ENCODE results near the gene IL1R2.
"Not testable (repeated sequence)": the region's sequence is repeated elsewhere in the genome, so short reads cannot be mapped to it uniquely, and the experiment has no call there.

The IL1R2 gene

DNA sequence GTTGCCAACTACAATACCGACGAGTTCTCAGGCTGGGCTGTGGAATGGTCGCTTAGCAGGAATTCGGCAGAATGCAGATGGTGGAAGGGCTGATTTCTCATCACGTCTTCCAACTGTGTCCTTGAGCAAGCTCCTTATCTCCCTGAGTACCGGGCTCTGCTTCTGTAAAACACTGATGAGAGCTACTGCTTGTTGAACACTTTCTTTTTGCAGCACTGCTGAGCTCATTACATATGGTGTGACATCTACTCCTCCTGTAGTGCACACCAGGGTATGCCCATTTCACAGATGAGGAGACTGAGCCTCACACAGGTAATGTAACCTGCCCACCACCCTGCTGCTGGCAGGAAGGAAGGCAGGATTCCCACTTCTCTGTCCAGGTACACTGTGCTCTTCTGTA is 8.3 kb downstream of the IL1R2 start:
- DNase-seq (ENCODE audit: low read depth): no peak

DNA sequence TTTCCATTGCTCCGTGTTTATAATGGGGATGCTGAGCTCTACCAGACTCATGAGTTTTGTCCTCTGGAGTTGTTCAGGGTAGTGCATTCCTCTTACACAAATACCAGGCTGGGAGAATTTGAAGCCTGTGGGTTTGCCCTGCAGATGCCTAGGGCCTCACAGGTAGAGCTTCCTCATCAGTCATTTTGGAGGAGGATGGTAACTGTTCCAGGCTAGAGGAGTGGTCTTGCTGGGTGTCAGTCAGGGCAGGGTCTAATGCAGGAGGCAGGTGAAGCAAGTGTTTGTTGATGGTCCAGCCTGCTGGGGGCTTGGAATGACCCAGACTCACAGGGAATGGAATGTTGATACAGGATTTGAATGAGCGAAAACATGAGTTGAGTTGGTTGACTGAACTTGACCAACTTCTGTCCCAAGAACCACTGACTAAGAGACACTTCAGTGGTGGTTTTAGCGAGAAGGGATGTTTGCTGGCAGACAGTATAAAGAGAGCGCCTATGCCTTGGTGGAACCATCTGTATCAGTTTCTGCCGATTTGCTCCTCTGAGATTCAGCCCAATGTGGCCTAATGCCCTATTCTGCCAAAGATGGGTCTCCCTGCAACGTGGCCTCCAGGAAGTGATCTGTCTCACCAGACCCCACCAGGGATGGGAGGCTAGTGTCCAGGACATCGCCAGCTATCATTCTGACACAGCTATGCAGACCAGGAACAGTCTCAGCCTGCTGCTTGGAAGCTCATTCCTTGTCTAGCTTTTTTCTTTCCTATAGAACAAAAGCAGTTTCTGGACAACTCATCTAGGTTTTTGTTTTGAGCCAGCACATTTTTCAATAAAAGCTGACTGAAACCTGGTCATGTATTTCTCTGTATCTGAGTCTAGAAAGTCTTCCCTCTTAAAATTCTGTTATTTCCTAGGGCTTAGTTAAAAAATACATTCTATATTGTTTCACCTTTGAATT is 9.3 kb downstream of the IL1R2 start:
- DNase-seq (ENCODE audit: low read depth): no peak

DNA sequence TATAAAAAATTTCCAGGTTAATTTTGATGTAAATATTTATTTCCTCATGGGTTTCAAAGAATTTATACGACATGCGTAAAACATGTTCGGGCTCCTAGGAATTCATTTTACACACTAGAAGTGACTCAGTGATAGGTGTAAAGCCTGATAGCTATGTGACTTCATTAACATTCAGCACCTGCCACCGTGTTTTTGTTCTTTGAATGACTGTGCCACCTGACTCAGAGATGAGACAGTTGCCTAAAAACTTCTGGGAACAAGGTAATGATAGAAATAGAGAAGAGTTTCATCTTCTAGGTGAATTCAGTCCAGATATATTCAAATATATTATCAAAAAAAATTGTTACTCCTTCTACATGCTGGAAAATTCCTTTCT is 10.0 kb downstream of the IL1R2 start:
- no peak for DNase-seq (ENCODE audit: low read depth)

GRCh38 chr2:102002228-102002627 is 10.5 kb downstream of the IL1R2 start:
- no peak for DNase-seq (ENCODE audit: low read depth)

GRCh38 chr2:102002909-102003308 is 11.1 kb downstream of the IL1R2 start:
- DNase-seq (ENCODE audit: low read depth): not testable (repeated sequence)

DNA sequence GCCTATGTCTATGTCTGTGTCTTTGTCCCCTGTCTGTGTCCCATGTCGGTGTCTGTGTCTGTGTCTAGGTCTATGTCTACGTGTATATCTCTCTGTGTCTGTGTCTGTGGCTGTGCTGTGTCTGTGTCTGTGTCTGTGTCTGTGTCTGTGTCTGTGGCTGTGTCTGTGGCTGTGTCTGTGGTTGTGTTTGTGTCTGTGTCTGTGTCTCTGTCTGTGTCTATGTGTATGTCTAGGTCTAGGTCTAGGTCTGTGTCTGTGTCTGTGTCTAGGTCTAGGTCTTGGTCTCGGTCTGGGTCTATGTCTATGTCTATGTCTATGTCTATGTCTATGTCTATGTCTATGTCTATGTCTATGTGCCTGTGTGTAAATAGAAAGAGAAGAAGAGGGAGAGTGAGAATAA is 11.9 kb downstream of the IL1R2 start:
- no peak for DNase-seq (ENCODE audit: low read depth)

DNA sequence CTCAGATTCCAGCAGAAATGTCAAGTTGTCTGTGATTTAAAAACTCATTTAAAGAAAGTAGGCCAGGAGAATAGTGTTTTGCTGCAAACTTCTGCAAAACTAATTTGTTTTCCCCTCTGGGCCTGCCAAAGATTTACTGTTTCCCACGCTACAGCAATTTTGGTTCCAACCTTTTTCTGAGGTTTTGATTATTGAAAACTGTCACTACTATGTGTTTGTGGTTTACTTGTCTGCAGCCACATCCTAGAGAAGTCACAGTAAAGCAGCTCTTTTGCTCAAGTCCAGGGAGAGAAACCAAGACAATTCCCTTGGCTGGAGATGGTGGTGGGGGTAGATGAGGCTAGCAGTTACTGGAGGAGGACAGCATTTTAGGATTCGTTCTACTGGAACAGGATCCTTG is 12.8 kb downstream of the IL1R2 start:
- no peak for DNase-seq (ENCODE audit: low read depth)

DNA sequence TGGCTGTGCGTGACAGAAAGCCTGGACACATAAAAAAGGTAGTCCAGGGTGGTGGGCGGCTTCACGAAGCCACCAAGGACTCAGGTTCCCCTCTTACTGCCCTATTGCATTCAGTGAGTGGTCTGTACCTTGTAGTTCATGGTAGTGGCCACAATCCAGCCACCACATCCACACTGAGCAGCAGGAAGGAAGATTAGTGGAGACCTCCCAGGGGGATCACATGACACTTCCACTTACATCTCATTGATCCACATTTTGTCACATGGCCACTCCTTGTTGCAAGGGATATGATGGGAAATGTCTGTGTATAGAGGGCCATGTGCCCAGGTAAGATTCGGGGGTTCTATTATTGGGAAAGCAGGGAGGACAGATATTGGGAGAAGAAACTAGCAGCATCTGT is 13.7 kb downstream of the IL1R2 start:
- DNase-seq (ENCODE audit: low read depth): no peak

DNA sequence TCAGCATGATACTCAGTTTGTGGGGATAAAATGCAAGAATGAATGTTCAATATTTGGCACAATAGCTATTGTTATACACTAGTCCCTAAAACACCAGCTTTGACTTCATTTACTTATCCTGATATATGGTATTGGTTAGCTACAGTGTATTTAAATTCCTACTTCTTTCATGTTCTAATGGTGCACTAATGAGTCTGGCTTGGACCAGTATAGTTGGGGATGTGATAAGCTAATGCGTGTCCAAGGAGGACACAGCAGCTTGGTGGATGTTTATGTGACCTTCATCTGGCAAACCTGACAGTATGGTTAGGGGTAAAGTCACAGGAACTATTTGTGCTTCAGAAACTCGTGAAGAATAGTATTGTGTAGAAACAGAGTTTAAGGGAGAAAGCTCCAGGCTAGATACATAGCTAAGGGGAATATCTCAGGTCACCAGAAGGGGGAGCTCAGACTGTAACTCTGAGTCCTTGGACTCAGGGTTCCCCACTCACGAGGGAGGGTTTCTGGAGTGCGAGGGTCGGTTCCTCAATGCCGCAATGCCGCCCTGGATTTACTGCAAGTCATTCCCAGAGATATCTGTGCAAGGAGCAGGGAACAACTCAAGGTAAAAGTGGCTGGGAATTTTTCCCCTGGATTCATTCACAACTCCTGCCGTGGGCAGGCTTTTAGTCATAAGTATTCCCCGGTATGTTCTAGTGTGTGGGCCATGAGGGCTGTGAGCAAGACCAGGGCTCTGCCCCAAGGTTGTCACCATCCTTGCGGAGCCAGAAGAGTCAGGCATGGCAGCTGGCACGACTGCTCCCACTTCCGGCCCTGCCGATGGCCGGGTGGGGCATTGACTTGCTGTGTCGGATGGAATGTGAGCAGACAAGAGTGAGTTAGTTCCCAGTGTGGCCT is 14.5 kb downstream of the IL1R2 start:
- no peak for DNase-seq (ENCODE audit: low read depth)

GRCh38 chr2:102006886-102007278 is 15.1 kb downstream of the IL1R2 start:
- DNase-seq (ENCODE audit: low read depth): no peak

GRCh38 chr2:102008490-102008889 is 16.7 kb downstream of the IL1R2 start:
- DNase-seq (ENCODE audit: low read depth): no peak

- DNase-seq (ENCODE audit: low read depth): no peak
Measured at GRCh38 chr2:102009557-102009956, 17.8 kb downstream of the IL1R2 start.

- DNase-seq (ENCODE audit: low read depth): no peak
Measured at GRCh38 chr2:102010902-102011301, 19.1 kb downstream of the IL1R2 start.

DNA sequence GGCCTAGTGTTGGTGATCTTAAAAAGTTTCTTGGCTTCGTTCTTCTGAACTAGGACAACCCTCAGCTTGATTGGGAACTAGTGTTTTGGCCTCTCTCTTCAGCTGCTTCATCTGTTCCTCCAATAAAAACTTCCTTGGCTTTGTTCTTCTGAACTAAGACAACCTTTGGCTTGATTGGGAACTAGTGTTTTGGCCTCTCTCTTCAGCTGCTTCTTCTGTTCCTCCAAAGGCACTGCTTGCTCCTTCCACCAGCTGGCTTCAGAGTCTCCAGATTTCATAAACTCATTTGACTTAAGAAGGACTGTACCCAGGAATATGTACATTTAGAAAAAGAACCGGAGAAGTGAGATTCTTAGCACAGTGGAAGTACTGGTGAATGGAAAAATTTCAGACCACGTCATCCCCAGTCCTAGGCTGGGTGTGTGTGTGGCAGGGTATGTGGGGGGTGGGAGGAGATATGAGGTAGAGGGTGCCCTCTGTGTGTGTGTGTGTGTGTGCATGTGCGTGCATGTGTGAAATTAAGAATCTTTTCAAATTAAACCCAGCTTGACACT is 20.4 kb downstream of the IL1R2 start:
- DNase-seq (ENCODE audit: low read depth): no peak

DNA sequence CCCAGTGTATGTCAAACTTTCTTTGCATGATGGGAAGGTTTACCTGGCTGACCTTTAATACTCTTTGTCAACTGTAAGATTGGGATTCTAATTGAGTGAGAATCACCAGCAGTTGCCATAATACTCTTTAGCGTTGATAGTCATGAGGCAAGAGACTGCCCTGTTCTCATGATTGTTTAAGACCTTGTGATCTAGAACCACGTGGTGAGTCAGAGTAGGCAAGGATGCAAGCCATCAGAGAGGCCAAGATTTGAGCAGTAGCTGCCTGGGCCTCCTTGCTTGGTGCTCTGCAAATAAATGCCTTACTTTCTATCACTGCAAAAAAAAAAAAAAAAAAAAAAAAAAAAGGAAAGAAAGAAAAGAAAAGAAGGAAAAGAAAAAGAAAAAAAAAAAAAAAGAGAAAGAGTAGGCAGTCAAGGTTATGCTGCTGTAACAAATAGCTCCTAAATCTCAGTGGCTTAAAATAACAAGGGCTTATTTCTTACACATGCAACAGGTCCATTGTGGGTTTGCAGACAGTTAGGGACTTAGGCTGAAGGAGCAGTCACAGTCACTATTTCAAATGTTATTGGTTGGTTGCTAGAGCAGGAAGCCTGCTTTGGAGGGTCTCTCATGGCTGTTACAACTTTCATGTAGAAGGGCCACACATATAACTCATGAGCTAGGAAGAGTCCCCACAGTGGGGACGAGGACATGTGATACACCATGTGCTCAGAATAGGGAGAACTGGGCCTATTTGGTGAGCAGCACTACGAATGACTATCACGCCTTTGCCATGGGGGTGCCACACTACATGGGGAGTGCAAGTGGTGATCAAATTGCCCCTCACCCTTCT is 21.7 kb downstream of the IL1R2 start:
- no peak for DNase-seq (ENCODE audit: low read depth)

GRCh38 chr2:102014041-102014345 is 22.2 kb downstream of the IL1R2 start:
- no peak for DNase-seq (ENCODE audit: low read depth)

GRCh38 chr2:102015399-102015798 is 23.6 kb downstream of the IL1R2 start:
- no peak for DNase-seq (ENCODE audit: low read depth)

DNA sequence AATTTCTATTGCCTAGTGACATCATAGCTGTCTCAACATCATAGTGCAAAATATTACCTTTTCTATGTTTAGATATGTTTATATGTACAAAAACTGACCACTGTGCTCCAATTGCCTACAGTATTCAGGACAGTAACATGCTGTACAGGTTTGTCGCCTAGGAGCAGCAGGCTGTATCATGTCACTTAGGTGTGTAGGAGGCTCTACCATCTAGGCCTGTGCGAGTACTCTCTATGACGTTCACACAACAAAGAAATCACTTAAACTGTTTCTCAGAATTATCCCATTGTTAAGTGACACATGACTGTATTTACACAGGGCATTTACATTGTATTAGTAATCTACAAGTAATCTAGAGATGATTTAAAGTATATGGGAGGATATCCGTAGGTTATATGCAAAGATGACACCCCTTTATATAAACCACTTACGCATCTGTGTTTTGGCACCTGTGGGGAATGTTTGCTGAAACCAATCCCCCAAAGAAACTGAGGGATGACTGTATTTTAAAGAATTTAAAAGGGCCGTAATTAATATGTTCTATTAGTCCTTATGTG is 24.7 kb downstream of the IL1R2 start:
- no peak for DNase-seq (ENCODE audit: low read depth)

DNA sequence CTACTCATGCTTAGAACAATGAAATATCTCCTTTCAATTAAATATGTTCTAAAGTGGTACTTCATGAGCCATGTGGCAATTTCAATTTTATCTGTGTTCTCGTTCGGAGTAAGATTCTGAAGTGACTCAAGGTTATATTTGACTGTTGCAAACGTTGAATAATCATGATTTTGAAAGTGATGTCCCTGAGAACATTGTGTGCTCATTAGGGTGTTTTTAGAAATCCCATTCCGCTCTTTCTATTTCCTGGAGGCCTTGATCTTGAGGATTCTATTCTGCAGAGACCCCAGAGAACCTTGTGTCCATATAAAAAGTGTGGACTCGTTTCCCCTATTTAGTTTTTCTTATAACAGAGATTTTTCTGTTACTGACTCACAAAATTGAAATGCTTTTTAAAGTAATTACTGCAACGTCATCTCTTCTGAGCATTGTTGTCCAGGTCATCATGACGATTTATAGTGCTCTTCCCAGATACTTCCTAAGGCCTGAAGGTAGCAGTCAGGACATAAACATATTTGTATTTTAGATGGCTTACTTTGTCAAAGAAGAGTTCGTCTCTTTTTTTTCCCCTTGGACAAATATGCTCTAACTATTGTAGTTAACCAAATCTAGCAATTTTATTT is 27.2 kb downstream of the IL1R2 start:
- no peak for DNase-seq (ENCODE audit: low read depth)

DNA sequence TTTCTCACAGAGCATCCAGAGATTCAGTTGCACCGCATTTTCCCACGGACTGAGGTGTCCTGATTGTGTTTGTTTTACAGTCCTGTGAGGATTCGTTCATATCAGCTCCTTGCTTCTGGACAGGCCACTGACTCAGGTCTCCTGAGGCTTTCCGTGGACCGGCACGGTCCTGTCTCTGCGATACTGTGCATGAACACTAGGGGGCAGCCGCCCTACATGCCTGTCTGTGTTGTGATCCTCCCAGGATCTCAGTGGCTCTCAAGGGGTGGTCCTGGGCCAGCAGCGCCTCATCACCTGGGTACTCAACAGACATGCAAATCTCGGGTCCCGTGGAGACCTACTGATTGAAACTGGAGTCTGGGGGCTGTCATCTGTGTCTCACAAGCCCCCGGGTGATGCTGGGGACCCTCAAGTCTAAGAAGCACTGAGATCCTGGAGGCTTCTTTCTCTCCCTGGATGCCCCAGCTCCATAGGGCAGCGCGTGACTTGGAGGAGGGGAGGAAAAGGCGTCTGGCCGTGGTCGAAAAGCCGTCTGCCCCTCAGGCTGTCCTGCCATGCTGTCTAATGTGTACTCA is 28.9 kb downstream of the IL1R2 start:
- DNase-seq (ENCODE audit: low read depth): peak; percentile 70

- no peak for DNase-seq (ENCODE audit: low read depth)
Measured at GRCh38 chr2:102021779-102022178, 30.0 kb downstream of the IL1R2 start.

All from stimulated activated CD8-positive, alpha-beta memory T cell treated with anti-CD3 and anti-CD28 coated beads, Interleukin-12 subunit alpha, Interleukin-12 subunit beta, amount 100 ng/mL, for 4 hours (primary cell).